Lower lobe of right lung (tissue), 2 donors: ENCODE measurements around the gene DNAJC22. TPM values are rescaled to one million over a fixed set of nuclear protein-coding genes. Genes with fewer than 3 reads are reported as not detected.
"Not testable (repeated sequence)": the region's sequence is repeated elsewhere in the genome, so short reads cannot be mapped to it uniquely, and the experiment has no call there.

Experiments used
- ATAC-seq, 2 donors: fragments of 200-7000 bp; cut with Tn5 transposase; one replicate each; pipeline ENCODE4 v1.9.1; 2020 to 2022; ENCODE audit warnings: mild to moderate bottlenecking in 2 of 2, moderate library complexity in 2 of 2
- DNase-seq: peaks from one replicate; pipeline ENCODE4 v3.0.0-alpha.2; 2020
- H3K27ac ChIP-seq: fragments of 200-600 bp; one replicate; pipeline ENCODE4 v1.8.0; 2022
- H3K27me3 ChIP-seq: fragments of 200-600 bp; one replicate; pipeline ENCODE4 v1.8.0; 2022; ENCODE audit warnings: low read depth
- H3K36me3 ChIP-seq: fragments of 200-600 bp; one replicate; pipeline ENCODE4 v1.8.0; 2022; ENCODE audit warnings: mild to moderate bottlenecking
- H3K4me1 ChIP-seq: fragments of 200-600 bp; one replicate; pipeline ENCODE4 v1.8.0; 2022
- H3K4me3 ChIP-seq: fragments of 200-600 bp; one replicate; pipeline ENCODE4 v1.8.0; 2022; ENCODE audit warnings: mild to moderate bottlenecking
- H3K9me3 ChIP-seq: fragments of 200-600 bp; one replicate; pipeline ENCODE4 v1.8.0; 2022
- intact Hi-C: fragments of 100-400 bp; cut with DNase I; formaldehyde crosslinking; loops from one replicate; pipeline ENCODE4 v1.11.0; 2022
- total RNA-seq: library from RNA; stranded (reverse); fragmentation: NEBNext Ultra II Directional; extraction: Animal tissue kit (Norgen Biotek cat#: 25700); gene quantifications from one replicate; pipeline ENCODE4 v1.2.1, GENCODE V29; 2021
- TF ChIP-seq, protein P1 (sequence below): fragments of 200-600 bp; IDR thresholded peaks from one replicate; pipeline ENCODE4 v1.8.0; 2022; ENCODE audit warnings: antibody characterized with exemption, mild to moderate bottlenecking
- donor health status: DM: no; HTN: yes; CAD: no; lungs with severe emphysema.

The DNAJC22 gene
- total RNA-seq, 1 donor from 2014 or later = 0.18 TPM

DNA sequence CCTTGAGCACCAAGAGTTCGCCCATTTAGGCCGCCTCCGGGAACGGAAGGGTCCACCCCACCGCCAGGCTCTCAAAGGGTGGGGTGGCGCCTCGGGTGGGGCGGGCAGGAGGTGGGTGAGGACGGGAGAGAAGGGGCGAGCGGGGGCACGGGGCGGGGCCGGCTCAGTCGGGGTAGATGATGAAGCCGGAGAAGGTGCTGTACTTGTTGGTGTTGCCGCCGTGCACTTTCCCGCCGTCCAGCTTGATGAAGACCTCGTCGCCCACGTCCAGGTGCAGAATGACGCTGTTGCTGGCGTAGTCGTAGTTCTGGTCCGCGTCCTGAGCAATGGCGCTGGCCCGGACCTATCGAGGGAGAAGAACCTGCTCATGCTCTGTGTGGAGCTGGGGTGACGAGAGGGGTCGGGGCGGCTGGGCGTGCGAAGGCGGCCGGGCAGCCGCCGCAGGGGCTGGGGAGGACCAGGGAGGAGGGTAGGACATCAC is 13.8 kb upstream of the DNAJC22 start:
- H3K4me3 ChIP-seq = peak overlapping the region; percentile 19
- intact Hi-C loops = no loop called here
- no peak for DNase-seq

GRCh38 chr12:49333778-49334177 is 12.9 kb upstream of the DNAJC22 start:
- peaks cover 64% of the 10 kb centered on the region for H3K27me3 ChIP-seq
- intact Hi-C loops, H3K4me3 ChIP-seq, ATAC-seq, DNase-seq, H3K9me3 ChIP-seq, H3K27ac ChIP-seq, H3K36me3 ChIP-seq: not testable (repeated sequence)
- peaks cover 23% of the 10 kb centered on the region for H3K4me1 ChIP-seq

More for the DNA sequence above, 13.8 kb upstream of the DNAJC22 start:
- Histone ChIP-seq H3K36me3 (no peaks in the 10 kb centered on the region), H3K4me1 (peaks cover 23% of the 10 kb centered on the region), H3K27ac (no peak overlapping the region), H3K9me3 (no peaks in the 10 kb centered on the region), H3K27me3 (peaks cover 56% of the 10 kb centered on the region)
- no peak for ATAC-seq
- TF ChIP-seq, protein P1, sequence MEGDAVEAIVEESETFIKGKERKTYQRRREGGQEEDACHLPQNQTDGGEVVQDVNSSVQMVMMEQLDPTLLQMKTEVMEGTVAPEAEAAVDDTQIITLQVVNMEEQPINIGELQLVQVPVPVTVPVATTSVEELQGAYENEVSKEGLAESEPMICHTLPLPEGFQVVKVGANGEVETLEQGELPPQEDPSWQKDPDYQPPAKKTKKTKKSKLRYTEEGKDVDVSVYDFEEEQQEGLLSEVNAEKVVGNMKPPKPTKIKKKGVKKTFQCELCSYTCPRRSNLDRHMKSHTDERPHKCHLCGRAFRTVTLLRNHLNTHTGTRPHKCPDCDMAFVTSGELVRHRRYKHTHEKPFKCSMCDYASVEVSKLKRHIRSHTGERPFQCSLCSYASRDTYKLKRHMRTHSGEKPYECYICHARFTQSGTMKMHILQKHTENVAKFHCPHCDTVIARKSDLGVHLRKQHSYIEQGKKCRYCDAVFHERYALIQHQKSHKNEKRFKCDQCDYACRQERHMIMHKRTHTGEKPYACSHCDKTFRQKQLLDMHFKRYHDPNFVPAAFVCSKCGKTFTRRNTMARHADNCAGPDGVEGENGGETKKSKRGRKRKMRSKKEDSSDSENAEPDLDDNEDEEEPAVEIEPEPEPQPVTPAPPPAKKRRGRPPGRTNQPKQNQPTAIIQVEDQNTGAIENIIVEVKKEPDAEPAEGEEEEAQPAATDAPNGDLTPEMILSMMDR = no peak

DNA sequence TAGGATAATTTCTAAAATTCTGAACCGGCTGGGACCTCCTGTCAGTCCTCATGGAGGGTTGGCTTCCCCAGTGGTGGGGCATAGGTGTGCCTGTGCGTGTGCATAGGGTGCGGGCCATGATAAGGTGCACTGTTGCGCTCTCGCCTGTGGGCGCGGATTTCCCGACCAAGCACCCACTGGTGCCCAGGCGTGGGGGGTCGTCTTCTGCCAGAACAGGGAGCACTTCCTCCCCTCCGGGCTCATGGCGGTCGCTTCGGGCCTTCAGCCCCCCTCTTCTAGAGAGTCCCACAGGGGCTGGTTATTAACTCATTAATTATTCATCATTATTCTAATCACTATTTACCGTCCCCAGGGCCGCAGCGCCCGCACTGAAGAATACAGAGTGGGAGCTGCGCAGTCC is 12.5 kb upstream of the DNAJC22 start:
- ATAC-seq = no peak
- Histone ChIP-seq H3K27ac (no peak overlapping the region), H3K4me3 (no peak overlapping the region), H3K36me3 (no peaks in the 10 kb centered on the region), H3K9me3 (no peaks in the 10 kb centered on the region), H3K4me1 (peaks cover 23% of the 10 kb centered on the region), H3K27me3 (peaks cover 69% of the 10 kb centered on the region)
- TF ChIP-seq, protein P1 = no peak
- intact Hi-C loops = no loop called here
- DNase-seq = no peak

DNA sequence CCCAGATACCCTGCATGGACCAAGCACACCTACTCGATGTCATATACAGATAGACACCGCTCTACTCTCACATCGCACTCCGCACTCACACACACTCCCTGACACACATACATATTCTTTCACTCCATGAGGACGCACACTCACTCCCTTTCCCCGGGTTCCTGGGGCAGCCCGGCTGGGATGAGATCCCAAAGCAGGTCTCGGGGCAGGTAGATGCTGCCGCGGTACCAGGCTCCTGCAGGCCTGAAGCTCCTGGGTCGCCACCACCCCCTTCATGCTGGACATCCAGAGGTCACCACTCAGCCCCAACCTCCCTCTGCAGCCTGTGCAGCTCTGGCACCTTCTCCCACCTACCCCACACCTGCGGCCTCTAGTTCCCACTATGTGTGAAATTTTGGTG is 12.0 kb upstream of the DNAJC22 start:
- Histone ChIP-seq H3K4me1 (peaks cover 23% of the 10 kb centered on the region), H3K27ac (no peak overlapping the region), H3K36me3 (no peaks in the 10 kb centered on the region), H3K4me3 (no peak overlapping the region), H3K27me3 (peaks cover 73% of the 10 kb centered on the region), H3K9me3 (no peaks in the 10 kb centered on the region)
- no peak for ATAC-seq
- no peak for DNase-seq
- TF ChIP-seq, protein P1 = no peak
- intact Hi-C loops = no loop called here

GRCh38 chr12:49335118-49335954 is 11.4 kb upstream of the DNAJC22 start:
- DNase-seq (no peak), ATAC-seq (no peak)
- Histone ChIP-seq H3K4me1 (peaks cover 23% of the 10 kb centered on the region), H3K9me3 (no peaks in the 10 kb centered on the region), H3K27me3 (peaks cover 75% of the 10 kb centered on the region), H3K27ac (no peak overlapping the region), H3K36me3 (no peaks in the 10 kb centered on the region), H3K4me3 (no peak overlapping the region)
- TF ChIP-seq, protein P1 = no peak
- intact Hi-C loops = no loop called here

GRCh38 chr12:49335955-49336644 is 10.6 kb upstream of the DNAJC22 start:
- Histone ChIP-seq H3K27me3 (peaks cover 75% of the 10 kb centered on the region), H3K9me3 (no peaks in the 10 kb centered on the region), H3K36me3 (no peaks in the 10 kb centered on the region), H3K4me1 (peaks cover 23% of the 10 kb centered on the region), H3K27ac (no peak overlapping the region), H3K4me3 (peak overlapping the region; percentile 43)
- no peak for ATAC-seq
- TF ChIP-seq, protein P1 = no peak
- DNase-seq = no peak
- intact Hi-C loops = no loop called here
